ENCODE measurements around the gene SRPRA. TPM values are rescaled to one million over a fixed set of nuclear protein-coding genes. Genes with fewer than 3 reads are reported as not detected.

Gene SRPRA
- total RNA-seq, 1 experiment from 2014 or later: 64.3 TPM

GRCh38 chr11:126277322-126277721 lies 8.6 kb upstream of the SRPRA start:
- H3K4me2 ChIP-seq (ENCODE audit: insufficient read depth, insufficient read length, low read length): no peak overlapping the region
- H4K8ac ChIP-seq (replicated peaks; ENCODE audit: insufficient read length, low read depth, low read length): no peak overlapping the region
- H4K20me1 ChIP-seq (ENCODE audit: control insufficient read depth, insufficient read depth, insufficient read length): no peaks in the 10 kb centered on the region
- no peak overlapping the region for H2BK15ac ChIP-seq (ENCODE audit: low read depth, low read length)
- Mint-ChIP-seq H3K4me1 (peaks cover 7 to 8% of the 10 kb centered on the region in 2 experiments; a peak in 3 of 4 replicates), H3K27ac (0 out of 7 replicates have a peak overlapping the region, but pooled peaks of 1 of the 3 experiments have one; percentile 61), H3K27me3 (ENCODE audit: low read depth) (peaks cover 11% of the 10 kb centered on the region), H3K9me3 (no peaks in the 10 kb centered on the region), H3K36me3 (ENCODE audit: insufficient read depth in 1 of 3, low read depth in 3 of 3) (peaks cover 28 to 65% (median 51%) of the 10 kb centered on the region in 3 experiments), H3K4me3 (no peak overlapping the region)
- H3K56ac ChIP-seq (ENCODE audit: insufficient read length, low read depth, low read length): no peak overlapping the region
- no peak overlapping the region for H2BK12ac ChIP-seq (ENCODE audit: insufficient read length, low read depth, low read length)
- H2BK5ac ChIP-seq (ENCODE audit: insufficient read length, low read length): no peak overlapping the region
- H3K23ac ChIP-seq (ENCODE audit: insufficient read length, low read depth, low read length): no peak overlapping the region
- H3K79me1 ChIP-seq (ENCODE audit: insufficient read depth, low read depth, low read length, poor library complexity, severe bottlenecking): no peaks in the 10 kb centered on the region
- no peaks in the 10 kb centered on the region for H3K79me2 ChIP-seq (ENCODE audit: insufficient read depth, low read length)
- no peak for DNase-seq
- H2AK5ac ChIP-seq (ENCODE audit: insufficient read length, low read length): no peak overlapping the region
- TF ChIP-seq, protein P1, sequence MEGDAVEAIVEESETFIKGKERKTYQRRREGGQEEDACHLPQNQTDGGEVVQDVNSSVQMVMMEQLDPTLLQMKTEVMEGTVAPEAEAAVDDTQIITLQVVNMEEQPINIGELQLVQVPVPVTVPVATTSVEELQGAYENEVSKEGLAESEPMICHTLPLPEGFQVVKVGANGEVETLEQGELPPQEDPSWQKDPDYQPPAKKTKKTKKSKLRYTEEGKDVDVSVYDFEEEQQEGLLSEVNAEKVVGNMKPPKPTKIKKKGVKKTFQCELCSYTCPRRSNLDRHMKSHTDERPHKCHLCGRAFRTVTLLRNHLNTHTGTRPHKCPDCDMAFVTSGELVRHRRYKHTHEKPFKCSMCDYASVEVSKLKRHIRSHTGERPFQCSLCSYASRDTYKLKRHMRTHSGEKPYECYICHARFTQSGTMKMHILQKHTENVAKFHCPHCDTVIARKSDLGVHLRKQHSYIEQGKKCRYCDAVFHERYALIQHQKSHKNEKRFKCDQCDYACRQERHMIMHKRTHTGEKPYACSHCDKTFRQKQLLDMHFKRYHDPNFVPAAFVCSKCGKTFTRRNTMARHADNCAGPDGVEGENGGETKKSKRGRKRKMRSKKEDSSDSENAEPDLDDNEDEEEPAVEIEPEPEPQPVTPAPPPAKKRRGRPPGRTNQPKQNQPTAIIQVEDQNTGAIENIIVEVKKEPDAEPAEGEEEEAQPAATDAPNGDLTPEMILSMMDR (conservative IDR thresholded peaks at IDR 0.05): no peak
- H4K91ac ChIP-seq (ENCODE audit: insufficient read length, low read depth, low read length): no peak overlapping the region
- H3K4me1 ChIP-seq (ENCODE audit: insufficient read depth, low read length): no peaks in the 10 kb centered on the region
- H2BK20ac ChIP-seq (ENCODE audit: low read depth, low read length, poor library complexity, severe bottlenecking): no peak overlapping the region
- peaks cover 2% of the 10 kb centered on the region; the same call in 1 of the 2 replicates for H3K27me3 ChIP-seq (ENCODE audit: insufficient read depth, low read length)
- WGBS (ENCODE audit: extremely low coverage, insufficient read length, low lambda C conversion rate): no CpG with 5 or more reads among the region's 11 CpGs
- no peak overlapping the region for H3K14ac ChIP-seq (ENCODE audit: insufficient read depth, low read length)
- no peaks in the 10 kb centered on the region for H3K9me3 ChIP-seq (ENCODE audit: control insufficient read depth, low read depth, low read length)
- H2AFZ ChIP-seq (ENCODE audit: low read length): no peak overlapping the region
- peaks cover 2% of the 10 kb centered on the region for H3K23me2 ChIP-seq (ENCODE audit: insufficient read length, low read depth, low read length, poor library complexity, severe bottlenecking)
- H3K27ac ChIP-seq (ENCODE audit: insufficient read length, low read depth, low read length): no peak overlapping the region
- no peak overlapping the region for H3K9ac ChIP-seq (ENCODE audit: extremely low read depth, insufficient read length, low read length)
- H2BK120ac ChIP-seq (ENCODE audit: low read depth, low read length, poor library complexity, severe bottlenecking): no peak overlapping the region
- H3K4ac ChIP-seq (ENCODE audit: low read depth, low read length): no peak overlapping the region
- H3K18ac ChIP-seq (ENCODE audit: insufficient read length, low read depth, low read length): no peak overlapping the region
- H3T11ph ChIP-seq (ENCODE audit: low read length): no peak overlapping the region
- no peak overlapping the region for H4K5ac ChIP-seq (ENCODE audit: insufficient read length, low read depth, low read length)
